Activated CD4-positive, alpha-beta T cell treated with anti-CD3 and anti-CD28 coated beads, Interleukin-2, amount 50 U/mL, for 16 hours (primary cell): ENCODE measurements around the gene AMZ2.
"Not testable (repeated sequence)": the region's sequence is repeated elsewhere in the genome, so short reads cannot be mapped to it uniquely, and the experiment has no call there.

Source experiments
- DNase-seq: peaks from one replicate; pipeline ENCODE4 v3.0.0-alpha.2; 2020

AMZ2 gene

GRCh38 chr17:68255151-68255550 is 7.3 kb downstream of the AMZ2 start:
- no peak for DNase-seq

GRCh38 chr17:68255731-68256538 is 8.1 kb downstream of the AMZ2 start:
- DNase-seq, result peak; percentile 61

- DNase-seq, result not testable (repeated sequence)
These were observed 8.9 kb downstream of the AMZ2 start for GRCh38 chr17:68256701-68257100.

- DNase-seq, result peak; percentile 75
These were observed 10.1 kb downstream of the AMZ2 start for GRCh38 chr17:68257934-68258333.

GRCh38 chr17:68258890-68259647 is 11.2 kb downstream of the AMZ2 start:
- DNase-seq, result peak; percentile 87

GRCh38 chr17:68259648-68259951 is 11.8 kb downstream of the AMZ2 start:
- DNase-seq, result not testable (repeated sequence)

GRCh38 chr17:68260051-68260762 is 12.4 kb downstream of the AMZ2 start:
- no peak for DNase-seq

GRCh38 chr17:68262467-68262866 is 14.6 kb downstream of the AMZ2 start:
- DNase-seq, result not testable (repeated sequence)

GRCh38 chr17:68263101-68263681 is 15.3 kb downstream of the AMZ2 start:
- DNase-seq, result peak; percentile 64

- not testable (repeated sequence) for DNase-seq
These were observed 18.0 kb downstream of the AMZ2 start for GRCh38 chr17:68265833-68266232.

- DNase-seq, result no peak
These were observed 25.9 kb downstream of the AMZ2 start for GRCh38 chr17:68273722-68274121.

- not testable (repeated sequence) for DNase-seq
These were observed 28.5 kb downstream of the AMZ2 start for GRCh38 chr17:68276339-68276738.

- DNase-seq, result no peak
These were observed 30.0 kb downstream of the AMZ2 start for GRCh38 chr17:68277807-68278206.

GRCh38 chr17:68281965-68282364 is 34.1 kb downstream of the AMZ2 start:
- DNase-seq, result not testable (repeated sequence)

GRCh38 chr17:68288375-68288774 is 40.5 kb downstream of the AMZ2 start:
- DNase-seq, result no peak

GRCh38 chr17:68288804-68289203 is 41.0 kb downstream of the AMZ2 start:
- peak; percentile 30 for DNase-seq

GRCh38 chr17:68289473-68289872 is 41.6 kb downstream of the AMZ2 start:
- no peak for DNase-seq

- DNase-seq, result no peak
These were observed 42.1 kb downstream of the AMZ2 start for GRCh38 chr17:68289936-68290267.

GRCh38 chr17:68290268-68290954 is 42.6 kb downstream of the AMZ2 start:
- peak; percentile 67 for DNase-seq

- DNase-seq, result peak; percentile 87
These were observed 43.4 kb downstream of the AMZ2 start, which contains the start of the genes ARSG and SLC16A6 for GRCh38 chr17:68290955-68291835. Gene ARSG, plus strand, starts transcription at chr17:68291495. Its CDS starts 15,999 bp downstream, at chr17:68307494. Gene SLC16A6, minus strand, starts transcription at chr17:68291127. Its CDS starts 12,807 bp downstream, at chr17:68278320.
